Measurements from ENCODE around the gene PDE4D.
"Not testable (repeated sequence)": the region's sequence is repeated elsewhere in the genome, so short reads cannot be mapped to it uniquely, and the experiment has no call there.

Gene PDE4D

GRCh38 chr5:59317023-59317773 lies 576.3 kb downstream of the PDE4D start:
- DNase-seq = no peak

- DNase-seq = no peak
Observed at GRCh38 chr5:59312223-59312622, 581.3 kb downstream of the PDE4D start.

- DNase-seq = not testable (repeated sequence)
Observed at GRCh38 chr5:59308685-59309084, 584.8 kb downstream of the PDE4D start.

GRCh38 chr5:59303289-59303716 lies 590.2 kb downstream of the PDE4D start:
- DNase-seq = not testable (repeated sequence)

GRCh38 chr5:59302509-59302908 lies 591.0 kb downstream of the PDE4D start:
- not testable (repeated sequence) for DNase-seq

- no peak for DNase-seq
Observed at GRCh38 chr5:59301727-59302126, 591.8 kb downstream of the PDE4D start.

- DNase-seq = no peak
Observed at GRCh38 chr5:59300930-59301329, 592.6 kb downstream of the PDE4D start.

- DNase-seq = no peak
Observed at GRCh38 chr5:59299006-59299405, 594.5 kb downstream of the PDE4D start.

GRCh38 chr5:59296317-59297264 lies 596.9 kb downstream of the PDE4D start:
- DNase-seq = no peak

GRCh38 chr5:59293700-59294099 lies 599.8 kb downstream of the PDE4D start:
- no peak for DNase-seq

GRCh38 chr5:59291941-59292340 lies 601.6 kb downstream of the PDE4D start:
- no peak for DNase-seq

GRCh38 chr5:59287884-59288283 lies 605.6 kb downstream of the PDE4D start:
- no peak for DNase-seq

- DNase-seq = no peak
Observed at GRCh38 chr5:59287361-59287760, 606.2 kb downstream of the PDE4D start.

- DNase-seq = no peak
Observed at GRCh38 chr5:59286510-59286909, 607.0 kb downstream of the PDE4D start.

GRCh38 chr5:59285300-59286016 lies 608.1 kb downstream of the PDE4D start:
- DNase-seq = no peak

- no peak for DNase-seq
Observed at GRCh38 chr5:59282726-59283125, 610.8 kb downstream of the PDE4D start.

GRCh38 chr5:59279979-59280378 lies 613.5 kb downstream of the PDE4D start:
- DNase-seq = no peak

GRCh38 chr5:59276917-59277372 lies 616.6 kb downstream of the PDE4D start:
- no peak for DNase-seq

GRCh38 chr5:59276325-59276675 lies 617.2 kb downstream of the PDE4D start:
- no peak for DNase-seq

GRCh38 chr5:59275510-59276324 lies 617.8 kb downstream of the PDE4D start:
- DNase-seq = no peak

- DNase-seq = no peak
Observed at GRCh38 chr5:59275170-59275509, 618.4 kb downstream of the PDE4D start.

GRCh38 chr5:59274106-59274636 lies 619.4 kb downstream of the PDE4D start:
- DNase-seq = no peak
